GM19397 (cell line): ENCODE results near the gene CIROP.

Experiments
- ATAC-seq: cut with Tn5 transposase; IDR thresholded peaks from one replicate; pipeline ENCODE4 v1.9.1; 2021; ENCODE audit warnings: mild to moderate bottlenecking, moderate library complexity; ENCODE audit not compliant: unreplicated experiment

Gene CIROP, protein sequence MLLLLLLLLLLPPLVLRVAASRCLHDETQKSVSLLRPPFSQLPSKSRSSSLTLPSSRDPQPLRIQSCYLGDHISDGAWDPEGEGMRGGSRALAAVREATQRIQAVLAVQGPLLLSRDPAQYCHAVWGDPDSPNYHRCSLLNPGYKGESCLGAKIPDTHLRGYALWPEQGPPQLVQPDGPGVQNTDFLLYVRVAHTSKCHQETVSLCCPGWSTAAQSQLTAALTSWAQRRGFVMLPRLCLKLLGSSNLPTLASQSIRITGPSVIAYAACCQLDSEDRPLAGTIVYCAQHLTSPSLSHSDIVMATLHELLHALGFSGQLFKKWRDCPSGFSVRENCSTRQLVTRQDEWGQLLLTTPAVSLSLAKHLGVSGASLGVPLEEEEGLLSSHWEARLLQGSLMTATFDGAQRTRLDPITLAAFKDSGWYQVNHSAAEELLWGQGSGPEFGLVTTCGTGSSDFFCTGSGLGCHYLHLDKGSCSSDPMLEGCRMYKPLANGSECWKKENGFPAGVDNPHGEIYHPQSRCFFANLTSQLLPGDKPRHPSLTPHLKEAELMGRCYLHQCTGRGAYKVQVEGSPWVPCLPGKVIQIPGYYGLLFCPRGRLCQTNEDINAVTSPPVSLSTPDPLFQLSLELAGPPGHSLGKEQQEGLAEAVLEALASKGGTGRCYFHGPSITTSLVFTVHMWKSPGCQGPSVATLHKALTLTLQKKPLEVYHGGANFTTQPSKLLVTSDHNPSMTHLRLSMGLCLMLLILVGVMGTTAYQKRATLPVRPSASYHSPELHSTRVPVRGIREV

DNA sequence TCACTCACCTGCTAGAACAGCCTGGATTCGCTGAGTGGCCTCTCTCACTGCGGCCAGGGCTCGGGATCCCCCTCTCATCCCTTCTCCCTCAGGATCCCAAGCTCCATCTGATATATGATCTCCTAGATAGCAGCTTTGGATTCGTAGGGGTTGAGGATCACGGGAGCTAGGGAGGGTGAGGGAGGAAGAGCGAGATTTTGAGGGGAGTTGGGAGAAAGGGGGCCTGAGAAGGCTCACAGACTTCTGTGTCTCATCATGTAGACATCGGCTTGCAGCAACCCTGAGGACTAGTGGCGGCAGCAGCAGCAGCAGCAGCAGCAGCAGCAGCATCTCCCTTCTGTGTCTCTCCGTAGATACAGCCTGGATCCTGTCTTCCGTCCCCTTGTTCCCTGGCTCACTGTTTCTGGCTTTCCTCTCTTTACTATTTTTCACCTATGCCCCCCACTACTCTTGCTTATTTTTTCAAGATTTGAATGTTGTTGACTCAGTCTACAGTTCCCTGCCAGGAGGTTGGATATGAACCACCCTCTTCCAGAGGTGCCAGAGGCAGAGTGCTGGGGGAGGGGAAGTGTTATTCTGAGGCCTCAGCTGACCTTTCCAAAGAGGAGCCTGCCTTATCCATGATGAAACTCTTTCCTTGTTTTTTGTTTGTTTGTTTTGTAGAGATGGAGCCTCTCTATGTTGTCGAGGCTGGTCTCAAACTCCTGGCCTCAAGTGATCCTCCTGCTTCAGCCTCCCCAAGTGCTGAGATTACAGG lies at the start of gene CIROP:
TSS of gene CIROP (minus strand) at position 399 of the 757 bp plus-strand sequence. CDS start at position 330, 69 bp downstream.
- no peak for ATAC-seq

DNA sequence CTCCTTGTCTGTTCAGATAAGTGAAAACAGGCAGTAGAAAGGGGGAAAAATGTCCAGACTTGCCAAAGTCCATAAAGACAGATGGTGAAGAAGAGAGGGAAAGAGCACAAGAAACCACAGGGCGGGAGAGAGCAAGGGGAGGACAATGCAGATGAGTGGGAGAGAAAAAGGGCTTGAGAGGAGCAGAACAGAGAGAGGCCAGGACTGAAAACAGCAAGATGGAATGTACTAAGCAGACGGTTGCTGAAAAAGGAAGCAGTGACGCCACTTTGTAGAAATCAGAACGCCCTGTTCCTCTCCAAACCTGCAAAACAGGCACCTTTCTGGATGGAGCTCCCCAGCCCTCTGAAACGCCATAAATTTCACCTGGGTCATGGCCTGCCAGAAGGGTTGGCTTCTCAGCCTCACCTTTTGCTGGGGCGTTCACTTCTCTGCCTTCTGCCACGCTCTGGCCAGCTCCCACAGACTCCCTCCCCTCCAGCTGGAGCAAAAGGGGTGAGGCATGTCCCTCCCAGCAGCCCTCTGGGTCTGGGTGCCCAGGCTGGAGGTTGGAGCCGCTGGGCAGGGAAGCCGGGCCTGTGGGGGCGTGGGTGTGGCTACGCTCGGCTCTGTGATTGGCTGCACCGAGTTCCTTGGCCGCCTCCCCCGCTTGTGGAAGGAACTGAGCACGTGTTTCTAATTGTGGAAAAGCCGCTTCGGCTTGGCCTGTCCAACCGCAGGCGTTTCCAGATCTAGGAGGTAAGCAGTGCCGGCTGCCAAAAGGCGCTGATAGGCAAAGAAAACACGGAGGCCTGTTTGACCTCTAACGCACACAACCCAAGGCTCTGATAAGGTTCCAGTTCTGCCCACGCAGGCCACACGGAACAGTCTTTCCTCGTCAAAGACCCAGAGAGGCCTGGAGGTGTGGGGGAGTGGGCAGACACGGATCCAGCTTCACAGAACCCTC lies 49.3 kb upstream of the CIROP start:
- ATAC-seq, result no peak

DNA sequence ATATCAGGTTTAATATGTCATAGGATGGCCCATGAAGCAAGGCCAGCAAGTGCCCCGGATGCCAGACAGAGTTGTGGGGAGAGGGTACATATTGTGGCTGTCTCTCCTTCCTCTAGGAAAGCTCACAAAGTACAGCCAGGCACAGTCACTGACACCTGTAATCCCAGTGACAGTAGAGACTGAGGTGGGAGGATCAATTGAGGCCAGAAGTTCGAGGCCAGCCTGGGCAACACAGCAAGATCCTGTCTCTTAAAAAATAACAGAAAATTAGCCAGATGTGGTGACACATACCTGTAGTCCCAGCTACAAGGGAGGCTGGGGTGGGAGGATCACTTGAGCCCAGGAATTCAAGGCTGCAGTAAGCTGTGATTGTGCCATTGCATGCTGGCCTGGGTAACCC lies 46.6 kb upstream of the CIROP start:
- ATAC-seq, result no peak

DNA sequence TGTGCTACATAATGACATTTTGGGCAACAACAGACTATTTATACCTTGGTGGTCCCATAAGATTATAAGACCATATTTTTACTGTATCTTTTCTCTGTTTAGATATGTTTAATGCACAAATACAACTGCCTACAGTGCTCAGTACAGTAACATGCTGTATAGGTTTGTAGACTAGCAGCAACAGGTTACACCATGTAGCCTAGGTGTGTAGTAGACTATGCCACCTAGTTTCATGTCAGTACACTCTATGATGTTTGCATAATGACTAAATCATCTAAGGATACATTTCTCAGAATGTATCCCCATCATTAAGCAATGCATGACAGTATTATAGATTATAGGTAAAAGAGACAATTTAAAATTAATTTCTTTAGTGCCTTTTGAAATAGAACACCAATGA lies 45.0 kb upstream of the CIROP start:
- no peak for ATAC-seq

DNA sequence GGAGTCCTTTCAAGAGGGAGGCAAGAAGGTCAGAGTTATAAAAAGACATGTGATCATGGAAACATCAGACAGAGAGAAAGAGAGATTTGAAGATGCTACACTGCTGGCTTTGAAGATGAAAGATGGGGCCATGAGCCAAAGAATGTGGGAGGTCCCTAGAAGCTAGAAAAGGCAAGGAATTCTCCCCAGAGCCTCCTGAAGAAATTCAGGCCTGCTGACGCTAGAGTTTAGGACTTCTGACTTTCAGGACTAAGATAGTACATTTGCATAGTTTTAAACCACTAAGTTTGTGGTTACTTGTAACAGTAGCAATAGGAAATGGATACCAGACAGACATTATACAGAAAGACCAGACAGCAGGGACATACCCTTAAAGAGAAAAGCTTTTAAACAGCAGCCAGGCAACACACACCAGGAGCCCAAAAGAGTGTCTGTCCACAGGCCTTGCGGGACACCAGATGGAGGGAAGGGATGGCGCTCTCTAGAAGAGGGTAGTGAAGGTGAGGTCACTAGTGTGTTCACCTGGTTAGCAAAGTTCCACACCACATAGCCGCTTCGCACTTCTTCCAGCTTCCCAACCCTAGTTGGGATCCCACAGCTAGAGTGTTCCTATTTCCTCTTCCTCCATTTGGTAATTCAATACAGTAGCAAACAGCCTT lies 43.9 kb upstream of the CIROP start:
- no peak for ATAC-seq

DNA sequence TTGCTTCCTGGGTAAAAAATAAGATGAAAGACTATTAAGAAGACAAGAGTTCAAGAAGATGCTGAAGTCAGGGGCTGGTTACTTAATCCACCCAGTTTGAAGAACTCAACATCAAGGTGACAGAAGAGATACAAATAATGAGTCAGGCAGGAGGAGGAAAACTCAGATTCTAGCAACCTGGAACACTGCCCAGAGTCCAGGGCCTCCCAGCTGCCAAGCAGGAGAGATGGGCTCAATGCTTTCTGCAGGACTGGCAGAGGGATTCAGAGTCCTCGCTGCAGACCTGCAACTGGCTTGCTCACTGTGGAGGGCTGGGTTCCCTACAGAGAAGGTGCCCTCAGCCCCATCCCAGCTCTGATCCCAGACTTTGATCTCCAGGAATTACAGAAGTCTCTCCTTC lies 42.9 kb upstream of the CIROP start:
- no peak for ATAC-seq

DNA sequence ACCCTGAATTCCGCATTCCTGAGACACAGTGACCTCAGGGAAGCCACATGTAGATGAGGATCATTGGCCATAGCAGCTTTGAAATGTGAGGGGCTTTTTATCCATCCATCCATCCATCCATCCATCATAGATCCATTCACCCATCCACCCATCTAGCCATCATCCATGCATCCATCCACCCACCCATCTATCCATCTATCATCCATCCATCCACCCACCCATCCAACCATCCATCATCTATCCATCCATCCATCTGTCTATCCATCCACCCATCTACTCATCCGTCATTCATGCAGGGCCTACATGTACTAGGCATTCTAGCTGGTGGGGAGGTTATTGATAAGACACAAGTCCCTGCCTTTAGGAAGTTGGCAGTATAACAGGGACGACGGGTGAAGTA lies 42.2 kb upstream of the CIROP start:
- ATAC-seq, result no peak

DNA sequence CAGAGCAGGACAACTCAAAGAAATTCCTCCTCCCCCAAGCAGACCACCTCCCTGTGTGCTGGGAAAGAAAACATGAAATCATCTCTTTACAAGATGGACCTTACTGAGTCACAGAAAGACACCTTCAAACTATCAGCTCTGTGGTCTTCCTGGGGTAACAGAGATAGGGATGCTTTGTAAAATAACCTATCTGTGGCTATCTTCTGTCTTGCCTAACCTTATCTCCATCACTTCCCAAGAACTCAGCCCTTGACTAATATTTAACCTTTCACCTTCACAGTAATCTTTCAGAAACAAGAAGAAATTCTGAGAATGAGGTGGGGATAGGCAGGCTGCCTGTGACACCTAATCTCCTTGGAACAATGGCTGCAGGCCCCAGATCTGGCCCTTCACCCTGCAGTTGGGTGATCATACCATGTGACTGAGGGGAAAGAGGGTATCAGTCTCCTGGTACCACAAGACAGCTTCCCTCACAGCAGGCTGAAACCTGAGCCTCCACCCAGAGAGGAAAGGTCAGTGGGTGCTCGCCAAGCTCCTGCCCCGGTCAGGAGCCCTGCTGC lies 41.6 kb upstream of the CIROP start:
- ATAC-seq, result no peak

DNA sequence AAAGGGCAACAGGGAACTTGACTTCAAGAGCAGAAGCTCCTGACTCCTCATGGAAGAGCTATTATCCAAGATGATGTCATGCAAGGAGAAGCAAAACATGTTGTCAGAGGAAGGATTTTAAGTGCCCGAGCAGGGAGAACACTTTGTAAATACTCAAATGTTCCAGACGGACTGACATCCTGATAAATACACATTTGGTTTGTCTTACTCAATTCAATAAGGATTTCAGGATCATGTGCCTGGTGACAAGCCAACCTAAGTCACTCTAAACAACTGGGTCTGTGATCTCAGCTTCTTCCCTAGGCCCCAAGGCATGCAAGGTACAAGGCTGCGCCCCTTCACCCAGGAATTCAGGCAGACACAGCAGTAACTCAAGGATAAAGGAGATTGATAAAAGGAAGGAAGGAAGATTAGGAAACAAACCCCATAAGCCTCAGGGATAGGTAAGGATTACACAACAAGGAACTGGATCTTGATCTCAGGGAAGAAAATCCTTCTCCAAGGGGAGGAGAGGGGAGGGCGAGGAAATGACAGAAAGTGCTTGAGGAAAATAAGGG lies 41.1 kb upstream of the CIROP start:
- no peak for ATAC-seq

DNA sequence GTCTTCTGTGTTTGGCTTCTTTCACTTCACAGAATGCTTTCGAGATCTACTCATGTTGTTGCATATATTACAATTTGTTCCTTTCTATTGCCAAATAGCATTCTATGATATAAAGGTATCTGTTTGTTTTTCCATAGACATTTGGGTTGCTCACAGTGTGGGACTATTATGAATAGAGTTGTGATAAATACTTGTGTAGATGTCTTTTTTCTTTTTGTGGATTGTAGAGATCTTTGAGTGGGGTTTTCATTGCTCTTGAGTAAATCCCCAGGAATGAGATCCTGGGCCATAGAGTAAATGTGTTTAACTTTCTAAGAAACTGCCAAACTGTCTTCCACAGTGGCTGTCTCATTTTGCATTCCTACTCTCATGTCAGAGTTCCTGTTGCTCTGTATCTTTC lies 39.1 kb upstream of the CIROP start:
- no peak for ATAC-seq

DNA sequence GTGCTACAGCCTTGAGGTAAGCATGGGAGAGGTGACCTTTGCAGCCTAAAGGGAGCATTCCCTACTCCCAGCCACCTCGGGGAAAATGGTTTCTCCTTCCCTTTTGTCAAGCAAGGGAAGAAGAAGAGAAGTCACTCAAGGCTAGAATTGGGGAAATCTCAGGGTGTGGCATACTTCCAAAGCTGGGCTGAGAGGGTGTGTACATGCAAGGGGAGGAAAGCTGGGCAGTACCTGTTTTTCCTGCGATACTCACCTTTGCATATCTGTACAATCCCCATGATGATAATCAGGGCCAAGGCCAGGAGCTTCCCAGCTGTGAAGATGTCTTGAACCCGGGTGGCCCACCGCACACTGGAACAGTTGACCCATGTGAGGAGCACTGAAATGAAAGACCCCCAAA lies 38.0 kb upstream of the CIROP start:
- no peak for ATAC-seq

DNA sequence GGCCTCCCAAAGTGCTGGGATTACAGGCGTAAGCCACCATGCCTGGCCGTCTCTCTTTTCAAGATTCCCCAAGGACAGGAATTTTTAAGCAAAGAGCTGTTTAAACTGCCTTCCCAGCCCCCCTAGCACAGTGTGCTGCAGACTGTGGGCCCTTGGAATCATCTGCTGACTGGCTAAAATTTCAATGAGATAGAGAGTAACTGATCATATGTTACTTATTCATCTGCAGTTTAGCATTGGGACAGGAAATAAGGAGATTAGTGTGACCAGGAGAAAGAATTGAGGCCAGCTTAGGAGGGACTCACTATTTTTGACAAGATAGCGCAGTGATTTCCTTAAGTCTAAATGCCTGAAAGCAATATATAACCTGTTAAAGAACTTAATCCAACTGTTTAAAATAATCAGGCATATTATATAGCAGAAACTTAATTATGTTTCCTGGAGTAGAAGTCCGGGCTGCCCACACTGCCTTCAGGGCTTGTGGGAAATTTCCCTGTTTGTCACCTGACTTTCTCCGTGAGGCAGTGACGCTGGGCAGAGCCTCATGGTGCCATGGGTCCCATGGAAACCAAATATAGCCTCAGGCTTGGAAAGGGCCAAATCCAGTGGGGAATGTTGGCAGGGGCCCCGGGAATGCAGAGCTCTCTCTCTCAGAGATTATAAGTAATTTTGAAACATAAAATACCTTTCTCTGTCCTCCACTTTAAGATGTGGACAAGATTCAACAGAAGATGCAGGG lies 37.1 kb upstream of the CIROP start:
- no peak for ATAC-seq

DNA sequence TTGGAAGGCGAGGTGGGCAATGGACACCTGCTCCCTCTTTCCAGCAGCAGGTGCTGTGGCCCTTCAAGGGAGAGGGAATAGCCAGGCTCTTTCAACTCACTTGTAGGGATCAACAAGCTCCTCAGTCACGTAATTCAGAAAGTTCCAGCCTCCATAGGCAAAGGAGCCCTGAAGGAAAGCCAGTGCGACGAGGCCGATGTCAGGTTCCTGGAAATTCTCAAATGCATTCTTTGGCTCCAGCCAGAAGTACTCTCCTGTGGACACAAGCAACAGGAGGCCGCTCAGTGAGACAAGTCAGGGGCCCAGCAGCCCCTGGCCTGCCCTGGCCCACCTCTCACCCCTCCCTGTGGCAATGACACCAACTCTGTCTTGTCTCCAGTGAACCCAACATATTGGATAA lies 35.6 kb upstream of the CIROP start:
- ATAC-seq, result no peak

DNA sequence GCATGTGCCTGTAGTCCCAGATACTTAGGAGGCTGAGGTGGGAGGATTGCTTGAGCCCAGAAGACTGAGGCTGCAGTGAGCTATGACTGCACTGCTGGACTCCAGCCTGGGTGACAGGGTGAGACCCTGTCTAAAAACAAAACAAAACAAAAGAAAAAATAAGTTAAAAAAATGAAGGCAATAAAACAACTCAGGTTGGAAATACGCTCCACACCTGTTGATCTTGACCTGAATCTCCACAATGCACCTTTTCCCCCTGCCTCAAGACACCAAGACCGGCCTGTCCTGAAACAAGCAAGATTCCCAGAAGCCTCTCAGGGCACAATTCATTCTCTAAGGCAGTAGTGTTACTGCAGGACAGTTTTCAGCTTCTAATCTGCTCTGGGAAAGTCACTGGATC lies 35.1 kb upstream of the CIROP start:
- ATAC-seq, result no peak

DNA sequence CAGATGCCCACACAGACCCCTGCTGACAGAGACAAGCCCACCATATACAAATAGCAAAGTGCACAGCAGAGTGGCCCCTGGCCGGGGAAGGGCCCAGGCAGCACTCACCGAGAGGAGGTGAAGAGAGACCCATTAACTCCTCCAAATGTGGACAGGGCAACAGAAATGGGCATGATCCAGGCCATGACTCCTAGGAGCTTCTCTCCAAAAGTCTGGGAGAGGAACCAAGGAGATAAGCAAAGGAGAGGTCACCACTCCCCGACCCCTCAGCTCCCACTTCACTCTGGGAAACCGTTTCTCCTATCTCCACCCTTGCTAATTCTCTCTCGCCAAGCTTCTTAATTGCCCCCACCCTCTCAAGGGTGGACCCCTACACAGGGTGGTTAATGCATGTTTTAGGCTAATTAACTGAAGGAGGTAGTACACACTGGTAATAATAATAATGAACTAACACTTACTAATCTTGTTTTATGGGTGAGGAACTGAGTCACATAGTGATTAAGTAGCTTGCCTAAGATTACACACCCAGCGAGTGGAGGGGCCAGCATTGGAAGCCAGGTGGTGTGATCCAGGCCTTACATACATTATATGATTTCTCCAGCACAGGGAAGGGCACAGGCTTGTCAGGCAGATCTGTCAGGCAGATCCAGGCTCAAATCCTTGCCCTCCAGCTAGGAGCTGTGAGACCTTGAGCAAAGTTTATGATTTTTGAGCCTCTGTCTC lies 33.2 kb upstream of the CIROP start:
- ATAC-seq, result no peak

DNA sequence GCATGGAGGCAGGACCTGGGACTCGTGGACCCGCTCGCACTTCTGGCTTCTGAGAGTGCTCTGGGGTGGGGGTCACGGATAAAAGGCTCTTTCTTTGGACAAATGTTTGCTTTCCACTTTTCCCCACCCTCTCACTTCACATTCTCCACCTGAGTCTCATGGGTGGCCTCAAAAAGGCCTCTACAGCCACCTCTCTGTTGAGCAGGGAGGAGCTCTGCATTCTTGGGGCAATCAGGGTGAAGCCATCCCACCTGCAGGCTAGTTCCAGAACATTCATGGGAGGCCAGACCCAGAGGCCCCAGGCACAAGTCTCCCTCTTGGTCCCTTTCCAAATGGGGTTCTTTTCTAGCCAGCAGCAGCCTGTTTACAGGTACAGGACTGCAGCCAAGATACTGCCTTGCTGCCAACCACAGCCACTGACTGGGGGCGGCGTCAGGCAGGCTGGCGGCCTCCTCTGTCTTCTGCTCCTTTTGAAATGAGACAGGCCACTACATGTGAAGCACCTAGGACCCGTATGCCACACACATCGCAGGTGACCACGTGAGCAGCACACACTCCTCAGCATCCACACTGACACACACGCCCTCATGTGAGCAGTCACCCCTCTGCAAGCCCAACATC lies 32.5 kb upstream of the CIROP start:
- ATAC-seq, result no peak

DNA sequence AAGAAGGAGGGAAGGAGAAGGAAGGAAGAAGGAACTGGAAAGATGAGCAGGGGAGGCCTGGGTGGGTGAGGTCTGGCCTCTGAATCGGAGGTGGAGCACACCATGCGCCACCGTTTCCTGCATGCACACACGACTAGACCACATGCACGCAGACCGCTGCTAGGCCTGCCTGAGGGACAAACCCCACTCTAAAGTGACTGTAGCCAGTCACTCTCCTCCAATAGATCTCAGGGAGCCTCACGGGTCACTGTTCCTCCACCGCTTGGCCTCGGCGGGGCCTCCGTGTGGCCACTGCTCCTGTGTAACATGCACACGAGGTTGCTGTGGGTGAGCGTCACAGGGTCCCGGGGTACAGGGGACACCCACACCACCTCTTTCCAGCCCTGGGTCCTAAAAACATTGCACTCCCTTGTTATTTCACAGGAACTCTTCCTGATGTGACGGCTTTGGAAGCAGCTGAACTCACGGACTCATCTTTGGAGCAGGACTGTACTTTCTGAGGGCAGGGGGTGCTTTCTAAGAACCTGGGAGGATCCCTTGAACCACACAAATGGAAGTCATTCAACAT lies 31.9 kb upstream of the CIROP start:
- no peak for ATAC-seq
